Mesendoderm (in vitro differentiated cells): ENCODE results near the gene CKAP4.

Experiments
- DNase-seq: peaks from one replicate; pipeline ENCODE4 v3.0.0; 2013
- H2AK5ac ChIP-seq: 2 replicates; pipeline ENCODE4 v1.6.1; 2013; ENCODE audit warnings: low read length, inconsistent platforms
- H2BK120ac ChIP-seq: 2 replicates; pipeline ENCODE4 v1.6.1; 2013; ENCODE audit warnings: low read depth, mild to moderate bottlenecking, low read length, moderate library complexity, mixed read lengths
- H2BK15ac ChIP-seq: replicated peaks from 2 replicates; pipeline ENCODE4 v1.6.1; 2013; ENCODE audit warnings: low read depth, mild to moderate bottlenecking, moderate library complexity
- H2BK5ac ChIP-seq: 2 replicates; pipeline ENCODE4 v1.6.1; 2013; ENCODE audit warnings: low read length, inconsistent platforms
- H3K18ac ChIP-seq: 2 replicates; pipeline ENCODE4 v1.6.1; 2013; ENCODE audit warnings: mild to moderate bottlenecking, low read length, mixed read lengths
- H3K23ac ChIP-seq: one replicate; pipeline ENCODE4 v1.6.1; 2013; ENCODE audit warnings: low read length
- H3K27ac ChIP-seq: 2 replicates; pipeline ENCODE4 v1.5.1; 2013; ENCODE audit warnings: low read depth, mild to moderate bottlenecking, inconsistent platforms, low read length, moderate library complexity
- H3K27me3 ChIP-seq: 2 replicates; pipeline ENCODE4 v1.6.1; 2013; ENCODE audit warnings: low read length, control low read depth, mild to moderate bottlenecking, inconsistent platforms; ENCODE audit not compliant: insufficient read depth, poor library complexity
- H3K36me3 ChIP-seq: 2 replicates; pipeline ENCODE4 v1.6.1; 2013; ENCODE audit warnings: low read length, inconsistent platforms; ENCODE audit not compliant: control insufficient read depth, insufficient read depth
- H3K4ac ChIP-seq: one replicate; pipeline ENCODE4 v1.6.1; 2013; ENCODE audit warnings: low read depth, mild to moderate bottlenecking, low read length, moderate library complexity
- H3K4me1 ChIP-seq: 2 replicates; pipeline ENCODE4 v1.6.1; 2013; ENCODE audit warnings: low read depth, low read length, inconsistent platforms; ENCODE audit not compliant: control insufficient read depth
- H3K4me2 ChIP-seq: 2 replicates; pipeline ENCODE4 v1.6.1; 2013; ENCODE audit warnings: low read length
- H3K4me3 ChIP-seq: 2 replicates; pipeline ENCODE4 v1.5.1; 2013; ENCODE audit warnings: mild to moderate bottlenecking, low read length
- H3K56ac ChIP-seq: one replicate; pipeline ENCODE4 v1.6.1; 2013; ENCODE audit warnings: low read length
- H3K79me1 ChIP-seq: 2 replicates; pipeline ENCODE4 v1.6.1; 2013; ENCODE audit warnings: low read length, inconsistent platforms
- H3K79me2 ChIP-seq: 2 replicates; pipeline ENCODE4 v1.6.1; 2013; ENCODE audit warnings: mild to moderate bottlenecking, low read length; ENCODE audit not compliant: control insufficient read depth, insufficient read depth
- H3K9ac ChIP-seq: 2 replicates; pipeline ENCODE4 v1.6.1; 2013; ENCODE audit warnings: low read length, inconsistent platforms
- H4K5ac ChIP-seq: one replicate; pipeline ENCODE4 v1.6.1; 2013; ENCODE audit warnings: low read length
- H4K8ac ChIP-seq: one replicate; pipeline ENCODE4 v1.6.1; 2013; ENCODE audit warnings: low read depth, mild to moderate bottlenecking, control low read depth, low read length, moderate library complexity
- WGBS: extraction: QIAGEN DNeasy Blood & Tissue Kit; methylation state at CpG from one replicate; pipeline ENCODE4 v1.1.7; 2013; ENCODE audit warnings: low lambda C conversion rate, missing lambda C conversion rate; ENCODE audit not compliant: insufficient coverage; ENCODE audit errors: extremely low coverage; 5-methylcytosine and 5-hydroxymethylcytosine counted together

Gene CKAP4

DNA sequence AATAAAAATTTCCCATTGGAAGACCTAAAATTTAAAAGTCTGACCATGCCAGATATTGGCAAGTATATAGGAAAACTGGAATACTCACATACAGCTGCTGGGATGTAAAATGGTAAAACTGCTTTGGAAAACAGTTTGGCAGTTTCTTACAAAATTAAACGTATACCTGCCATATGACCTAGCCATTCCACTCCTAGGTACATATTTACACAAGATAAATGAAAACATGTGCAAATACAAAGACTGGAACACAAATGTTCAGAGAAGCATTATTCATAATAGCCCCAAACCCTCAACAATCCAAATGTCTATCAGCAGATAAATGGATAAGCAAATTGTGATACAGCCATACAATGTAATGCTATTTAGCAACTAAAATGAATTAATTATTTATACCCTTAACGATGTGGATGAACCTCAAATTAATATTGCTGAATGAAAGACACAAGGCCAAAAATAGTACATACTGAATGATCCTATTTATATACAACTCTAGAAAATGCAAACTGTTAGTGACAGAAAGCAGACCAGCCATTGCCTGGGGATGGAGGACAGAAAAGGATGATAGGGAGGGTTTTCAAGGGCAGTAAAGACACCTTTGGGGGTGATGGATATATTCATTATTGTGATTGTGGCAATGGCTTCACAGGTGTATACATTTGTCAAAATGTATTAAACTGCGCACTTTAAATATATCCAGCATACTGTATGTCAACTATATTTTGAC lies 33.4 kb upstream of the CKAP4 start:
- Histone ChIP-seq H2AK5ac (no peak overlapping the region), H3K79me2 (no peaks in the 10 kb centered on the region), H4K8ac (no peak overlapping the region), H3K27ac (no peak overlapping the region), H4K5ac (no peak overlapping the region), H3K4me3 (no peak overlapping the region), H3K18ac (no peak overlapping the region), H3K4me2 (no peak overlapping the region), H3K4me1 (no peaks in the 10 kb centered on the region), H3K23ac (no peak overlapping the region), H3K27me3 (no peaks in the 10 kb centered on the region), H3K56ac (no peak overlapping the region), H3K36me3 (no peaks in the 10 kb centered on the region), H2BK120ac (no peak overlapping the region), H2BK5ac (no peak overlapping the region), H3K4ac (no peak overlapping the region), H3K9ac (no peak overlapping the region), H2BK15ac (no peak overlapping the region), H3K79me1 (no peaks in the 10 kb centered on the region)
- no peak for DNase-seq
- WGBS, result no CpG with 5 or more reads among the region's 3 CpGs

DNA sequence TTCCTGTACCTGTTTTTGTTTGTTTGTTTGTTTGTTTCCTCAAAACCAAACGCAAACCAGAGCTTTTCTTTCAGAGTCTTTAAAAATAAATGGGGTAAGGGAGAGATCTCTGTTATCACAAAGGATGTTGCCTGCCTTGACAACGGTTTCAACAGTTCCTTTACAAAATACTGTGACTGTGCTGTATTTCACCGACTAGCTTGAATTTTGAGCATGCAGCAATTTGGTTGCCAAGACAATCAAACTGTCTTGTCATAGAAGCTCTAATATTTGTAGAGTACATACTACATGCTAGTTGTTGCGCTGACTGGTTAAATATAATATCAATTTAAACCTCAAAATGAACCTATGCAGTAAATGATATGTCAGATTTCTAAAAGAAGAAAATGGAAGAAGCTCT lies 32.3 kb upstream of the CKAP4 start:
- no peak overlapping the region for H4K8ac ChIP-seq
- H3K18ac ChIP-seq, result no peak overlapping the region
- no peaks in the 10 kb centered on the region for H3K79me1 ChIP-seq
- H3K9ac ChIP-seq, result no peak overlapping the region
- H3K27me3 ChIP-seq, result no peaks in the 10 kb centered on the region
- H3K4me2 ChIP-seq, result no peak overlapping the region
- H3K79me2 ChIP-seq, result no peaks in the 10 kb centered on the region
- H2BK15ac ChIP-seq, result no peak overlapping the region
- H2BK120ac ChIP-seq, result no peak overlapping the region
- no peaks in the 10 kb centered on the region for H3K4me1 ChIP-seq
- H2AK5ac ChIP-seq, result no peak overlapping the region
- WGBS, result no CpG with 5 or more reads among the region's 4 CpGs
- H3K36me3 ChIP-seq, result no peaks in the 10 kb centered on the region
- H3K4me3 ChIP-seq, result no peak overlapping the region
- H2BK5ac ChIP-seq, result no peak overlapping the region
- no peak overlapping the region for H3K27ac ChIP-seq
- H3K23ac ChIP-seq, result no peak overlapping the region
- no peak for DNase-seq
- no peak overlapping the region for H4K5ac ChIP-seq
- no peak overlapping the region for H3K4ac ChIP-seq
- no peak overlapping the region for H3K56ac ChIP-seq

DNA sequence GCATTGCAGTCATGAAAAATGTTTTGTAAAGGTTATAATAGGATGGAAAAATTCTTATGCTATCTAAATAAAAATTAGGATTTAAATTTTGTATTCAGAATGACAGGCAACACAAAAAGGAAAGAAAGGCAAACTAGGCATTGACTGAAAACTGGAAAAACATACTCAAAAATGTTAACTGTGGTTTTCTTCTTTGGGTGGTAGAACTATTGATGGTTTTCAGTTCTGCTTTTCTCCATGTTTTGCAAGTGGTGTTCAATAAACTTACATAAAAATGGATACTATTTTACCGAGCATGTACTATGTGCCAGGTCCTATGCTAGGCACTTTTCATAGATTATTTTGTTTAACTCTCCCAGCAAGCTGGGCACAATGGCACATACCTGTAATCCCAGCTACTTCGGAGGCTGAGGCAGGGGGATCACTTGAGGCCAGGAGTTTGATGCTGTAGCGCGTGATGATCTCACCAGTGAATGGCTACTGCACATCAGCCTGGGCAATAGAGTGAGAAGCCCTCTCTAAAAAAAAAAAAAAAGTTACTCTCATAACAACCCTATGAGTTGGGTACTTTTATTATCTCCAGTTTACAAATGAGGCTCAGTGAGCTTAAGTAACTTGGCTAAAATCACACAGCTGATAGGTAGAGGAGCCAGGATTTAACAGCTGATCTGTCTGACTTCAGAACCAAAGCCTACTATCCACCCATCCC lies 28.4 kb upstream of the CKAP4 start:
- Histone ChIP-seq H3K4me2 (no peak overlapping the region), H2BK15ac (no peak overlapping the region), H3K27ac (no peak overlapping the region), H3K36me3 (no peaks in the 10 kb centered on the region), H3K9ac (no peak overlapping the region), H4K8ac (no peak overlapping the region), H3K4me1 (no peaks in the 10 kb centered on the region), H2BK5ac (no peak overlapping the region), H3K79me1 (no peaks in the 10 kb centered on the region), H3K4me3 (no peak overlapping the region), H3K27me3 (no peaks in the 10 kb centered on the region), H3K79me2 (no peaks in the 10 kb centered on the region), H3K4ac (no peak overlapping the region), H3K23ac (no peak overlapping the region), H3K18ac (no peak overlapping the region), H4K5ac (no peak overlapping the region), H2AK5ac (no peak overlapping the region), H2BK120ac (no peak overlapping the region), H3K56ac (no peak overlapping the region)
- no CpG with 5 or more reads among the region's 4 CpGs for WGBS
- DNase-seq, result no peak

DNA sequence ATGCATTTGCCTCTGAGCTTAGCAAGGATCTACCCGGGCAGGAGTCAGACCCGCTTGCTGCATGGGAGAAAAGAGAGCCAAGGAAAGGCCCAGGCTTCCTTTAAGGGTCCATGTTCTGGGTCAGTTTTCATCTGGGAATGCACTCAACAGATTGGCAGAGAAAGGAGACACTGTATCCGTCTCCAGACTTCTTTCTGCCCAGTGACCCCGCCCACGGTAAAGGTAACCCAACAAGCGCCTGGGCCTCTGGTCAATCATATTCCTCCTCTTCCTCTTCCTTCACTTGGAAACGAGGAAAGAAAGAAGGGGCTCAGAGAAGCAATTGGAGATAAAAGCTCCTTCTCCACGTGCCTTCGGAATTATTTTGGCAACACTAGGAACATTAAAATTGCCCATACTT lies 27.6 kb upstream of the CKAP4 start:
- Histone ChIP-seq H3K4me1 (no peaks in the 10 kb centered on the region), H3K56ac (no peak overlapping the region), H4K5ac (no peak overlapping the region), H2AK5ac (no peak overlapping the region), H3K79me2 (no peaks in the 10 kb centered on the region), H3K27ac (no peak overlapping the region), H3K27me3 (no peaks in the 10 kb centered on the region), H2BK120ac (no peak overlapping the region), H3K4me2 (no peak overlapping the region), H3K36me3 (no peaks in the 10 kb centered on the region), H3K9ac (no peak overlapping the region), H3K4ac (no peak overlapping the region), H3K79me1 (no peaks in the 10 kb centered on the region), H3K23ac (no peak overlapping the region), H3K4me3 (no peak overlapping the region), H2BK5ac (no peak overlapping the region), H2BK15ac (no peak overlapping the region), H4K8ac (no peak overlapping the region), H3K18ac (no peak overlapping the region)
- DNase-seq, result no peak
- no CpG with 5 or more reads among the region's 9 CpGs for WGBS

DNA sequence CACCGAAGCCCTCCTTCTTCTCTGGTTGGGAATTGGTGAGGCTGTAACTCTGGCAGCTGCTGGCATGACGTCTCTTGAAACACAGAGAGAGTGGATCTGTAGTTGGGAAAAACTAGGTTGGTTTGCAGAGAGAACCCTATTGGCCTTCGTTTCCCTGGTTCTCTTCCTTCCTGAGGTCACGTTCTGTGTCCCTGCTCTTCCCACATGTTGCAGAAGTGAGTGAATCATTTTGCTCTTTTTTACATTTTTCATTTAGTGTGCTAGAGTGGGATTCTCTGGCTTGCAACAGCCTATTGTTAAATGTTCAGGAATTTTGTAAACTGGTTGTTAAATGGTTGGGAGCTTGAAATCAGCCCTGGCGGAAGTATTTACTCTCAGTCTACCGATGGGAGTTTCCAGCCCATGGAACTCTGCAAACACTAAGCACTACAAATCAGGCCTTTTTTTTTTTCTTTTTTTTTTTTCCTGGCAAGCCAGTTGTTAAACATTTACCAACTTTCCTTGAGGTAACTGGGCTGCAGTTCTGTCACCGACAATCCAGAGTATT lies 26.8 kb upstream of the CKAP4 start:
- no peak overlapping the region for H3K56ac ChIP-seq
- H3K23ac ChIP-seq, result no peak overlapping the region
- no peak overlapping the region for H4K5ac ChIP-seq
- H2BK15ac ChIP-seq, result no peak overlapping the region
- H2AK5ac ChIP-seq, result no peak overlapping the region
- no peaks in the 10 kb centered on the region for H3K79me2 ChIP-seq
- no peak overlapping the region for H3K27ac ChIP-seq
- no peak overlapping the region for H2BK5ac ChIP-seq
- no peaks in the 10 kb centered on the region for H3K79me1 ChIP-seq
- H3K4me1 ChIP-seq, result no peaks in the 10 kb centered on the region
- WGBS, result no CpG with 5 or more reads among the region's 7 CpGs
- H2BK120ac ChIP-seq, result no peak overlapping the region
- no peak overlapping the region for H3K4me3 ChIP-seq
- no peak overlapping the region for H3K9ac ChIP-seq
- no peaks in the 10 kb centered on the region for H3K27me3 ChIP-seq
- H3K4ac ChIP-seq, result no peak overlapping the region
- no peak overlapping the region for H3K18ac ChIP-seq
- no peak for DNase-seq
- no peak overlapping the region for H4K8ac ChIP-seq
- no peaks in the 10 kb centered on the region for H3K36me3 ChIP-seq
- no peak overlapping the region for H3K4me2 ChIP-seq
